ENCODE results near the gene CS. TPM values are rescaled to one million over a fixed set of nuclear protein-coding genes. Genes with fewer than 3 reads are reported as not detected.
"Not testable (repeated sequence)": the region's sequence is repeated elsewhere in the genome, so short reads cannot be mapped to it uniquely, and the experiment has no call there.

CS gene
- total RNA-seq, 1 donor from 2014 or later, result 106 TPM

- ATAC-seq, result no peak
- DNase-seq (ENCODE audit: low spot score), result no peak
- intact Hi-C loops (cut with DNase I), result no loop called here
Measured at GRCh38 chr12:56288705-56289387, 11.3 kb downstream of the CS start.

- DNase-seq (ENCODE audit: low spot score), result no peak
- peak; percentile 68 for ATAC-seq
- intact Hi-C loops (cut with DNase I), result no loop called here
Measured at GRCh38 chr12:56286044-56286830, 13.9 kb downstream of the CS start.

DNA sequence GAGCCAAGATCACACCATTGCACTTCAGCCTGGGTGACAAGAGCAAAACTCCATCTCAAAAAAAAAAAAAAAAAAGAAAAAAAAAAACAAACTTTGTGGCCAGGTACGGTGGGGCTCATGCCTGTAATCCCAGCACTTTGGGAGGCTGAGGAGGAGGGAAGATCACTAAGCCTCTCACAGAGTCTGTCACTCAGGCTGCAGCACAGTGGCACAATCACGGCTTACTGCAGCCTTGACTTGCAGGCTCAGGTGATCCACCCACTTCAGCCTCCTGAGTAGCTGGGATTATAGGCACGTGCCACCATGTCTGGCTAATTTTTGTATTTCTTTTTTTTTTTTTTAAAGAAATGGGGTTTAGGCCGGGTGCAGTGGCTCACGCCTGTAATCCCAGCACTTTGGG, 15.9 kb downstream of the CS start:
- ATAC-seq; DNase-seq (ENCODE audit: low spot score); intact Hi-C loops (cut with DNase I): not testable (repeated sequence)

DNA sequence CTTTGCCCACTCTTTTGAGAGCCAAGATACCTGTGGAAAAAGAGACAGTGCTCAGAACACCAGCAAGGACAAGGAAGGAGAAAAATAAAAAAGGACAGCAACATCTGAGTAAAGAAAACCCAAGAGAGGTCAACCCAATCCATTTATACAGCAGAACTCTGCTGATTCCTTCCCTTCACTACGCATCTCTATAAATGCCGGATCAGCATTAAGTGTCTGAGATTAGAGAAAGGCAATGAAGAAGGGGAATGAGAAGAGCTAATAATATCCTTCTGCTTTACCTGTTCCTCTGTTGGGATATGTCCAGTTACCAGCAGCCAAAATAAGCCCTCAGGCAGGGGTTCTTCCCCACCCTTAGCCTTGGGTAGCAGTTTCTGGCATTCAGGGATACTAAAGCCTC, 17.6 kb downstream of the CS start:
- intact Hi-C loops (cut with DNase I), result no loop called here

DNA sequence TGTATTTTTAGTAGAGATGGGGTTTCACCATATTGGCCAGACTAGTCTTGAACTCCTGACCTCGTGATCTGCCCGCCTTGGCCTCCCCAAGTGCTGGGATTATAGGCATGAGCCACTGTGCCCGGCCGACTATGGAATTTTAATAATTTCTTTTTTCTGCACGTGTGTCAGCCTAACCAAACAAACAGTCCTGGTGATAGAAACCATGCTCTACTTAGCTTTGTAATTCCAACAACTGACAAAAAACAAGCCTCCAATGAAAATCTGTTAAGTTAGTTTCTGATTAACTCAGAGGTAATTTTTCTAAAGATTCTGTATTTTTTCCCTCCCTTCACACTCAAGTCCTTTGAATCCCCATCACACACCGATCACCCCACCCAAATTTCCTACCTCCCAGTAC, 18.1 kb downstream of the CS start:
- DNase-seq (ENCODE audit: low spot score) (no peak), ATAC-seq (no peak)
- intact Hi-C loops (cut with DNase I), result no loop called here

More for the DNA sequence above, 17.6 kb downstream of the CS start:
- no peak for ATAC-seq
- DNase-seq (ENCODE audit: low spot score), result no peak

GRCh38 chr12:56280849-56281248, 19.3 kb downstream of the CS start:
- DNase-seq (ENCODE audit: low spot score), result no peak
- intact Hi-C loops (cut with DNase I), result no loop called here
- no peak for ATAC-seq

- no peak for DNase-seq (ENCODE audit: low spot score)
- intact Hi-C loops (cut with DNase I), result no loop called here
Measured at GRCh38 chr12:56278905-56279304, 21.2 kb downstream of the CS start.

DNA sequence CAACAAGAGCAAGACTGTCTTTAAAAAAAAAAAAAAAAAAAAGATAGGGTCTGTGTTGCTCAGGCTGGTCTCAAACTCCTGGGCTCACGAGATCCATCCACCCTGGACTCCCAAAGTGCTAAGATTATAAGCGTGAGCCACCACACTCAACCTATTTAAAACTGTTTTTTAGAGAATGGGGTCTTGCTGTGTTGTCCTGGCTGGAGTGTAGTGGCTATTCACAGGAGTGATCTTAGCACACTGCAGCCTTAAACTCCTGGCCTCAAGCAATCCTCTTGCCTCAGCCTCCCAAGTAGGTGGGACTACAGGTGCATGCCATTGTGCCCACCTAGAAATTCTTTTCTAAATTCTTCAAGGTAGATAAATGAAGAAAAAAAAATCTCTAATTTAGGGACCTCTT, 25.8 kb downstream of the CS start:
- no peak for DNase-seq (ENCODE audit: low spot score)
- intact Hi-C loops (cut with DNase I), result no loop called here
- ATAC-seq, result no peak

More at GRCh38 chr12:56278905-56279304, 21.2 kb downstream of the CS start:
- no peak for ATAC-seq

- not testable (repeated sequence) for ATAC-seq; DNase-seq (ENCODE audit: low spot score)
Measured at GRCh38 chr12:56272468-56272867, 27.7 kb downstream of the CS start.

GRCh38 chr12:56271031-56271430, 29.1 kb downstream of the CS start:
- ATAC-seq (no peak), DNase-seq (ENCODE audit: low spot score) (no peak)
- intact Hi-C loops (cut with DNase I), result no loop called here

More at GRCh38 chr12:56272468-56272867, 27.7 kb downstream of the CS start:
- intact Hi-C loops (cut with DNase I), result not testable (repeated sequence)

DNA sequence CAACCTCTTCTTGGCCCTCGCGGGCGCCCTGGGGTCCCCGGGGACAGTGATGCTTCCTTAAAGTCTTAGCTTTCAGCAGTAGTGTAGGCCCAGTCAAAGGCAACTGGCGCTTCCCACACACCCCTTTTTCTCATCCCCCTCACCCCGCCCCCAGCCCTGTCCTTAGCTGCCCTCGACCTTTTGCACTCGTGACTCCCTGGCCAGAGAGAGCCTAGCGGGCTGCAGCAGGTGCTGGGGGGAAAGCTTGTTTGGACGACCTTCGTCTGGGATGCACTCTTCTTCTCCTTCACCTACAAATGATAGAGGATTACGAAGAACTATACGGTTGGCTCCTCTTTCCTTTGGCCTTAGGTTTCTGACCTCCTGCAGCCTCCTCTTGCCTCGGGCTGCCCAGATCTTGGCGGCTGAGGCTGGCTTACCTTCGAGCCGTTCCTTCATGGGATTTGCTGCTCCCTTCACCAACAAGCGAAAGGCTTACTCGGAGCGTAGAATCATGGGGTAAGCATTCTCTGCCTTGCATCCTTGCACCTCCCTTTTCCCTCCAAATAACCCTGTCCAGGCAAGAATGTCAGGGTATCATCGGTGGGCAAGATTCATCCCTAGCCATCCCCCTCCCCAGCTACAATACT, 32.6 kb downstream of the CS start:
- ATAC-seq, result peak; percentile 27
- intact Hi-C loops (cut with DNase I), result no loop called here
- peak; percentile 72 for DNase-seq (ENCODE audit: low spot score)

- ATAC-seq (peak; percentile 95), DNase-seq (ENCODE audit: low spot score) (peak; percentile 95)
- intact Hi-C loops (cut with DNase I), result no loop called here
Measured at GRCh38 chr12:56266693-56267442, 33.3 kb downstream of the CS start, which contains the start of gene COQ10A. Gene COQ10A, plus strand, starts transcription at chr12:56266942. Its CDS starts 177 bp downstream, at chr12:56267119.

DNA sequence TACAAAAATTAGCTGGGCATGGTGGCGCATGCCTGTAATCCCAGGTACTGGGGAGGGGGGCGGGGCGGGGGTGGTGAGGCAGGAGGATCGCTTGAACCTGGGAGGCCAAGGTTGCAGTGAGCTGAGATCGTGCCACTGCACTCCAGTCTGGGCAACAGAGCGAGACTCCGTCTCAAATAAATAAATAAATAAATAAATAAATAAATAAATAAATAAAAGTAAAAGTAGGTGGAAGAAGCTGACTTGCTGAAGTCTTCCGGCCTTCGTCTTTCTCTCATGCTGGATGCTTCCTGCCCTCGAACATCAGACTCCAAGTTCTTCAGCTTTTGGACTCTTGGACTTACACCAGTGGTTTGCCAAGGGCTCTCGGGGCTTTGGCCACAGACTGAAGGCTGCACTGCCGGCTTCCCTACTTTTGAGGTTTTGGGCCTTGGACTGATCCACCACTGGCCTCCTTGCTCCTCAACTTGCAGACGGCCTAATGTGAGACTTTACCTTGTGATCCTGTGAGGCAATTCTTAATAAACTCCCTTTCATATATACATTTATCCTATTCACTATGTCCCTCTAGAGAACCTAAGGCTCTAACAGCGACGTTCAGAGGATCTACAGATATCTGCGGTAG, 34.0 kb downstream of the CS start:
- intact Hi-C loops (cut with DNase I); ATAC-seq; DNase-seq (ENCODE audit: low spot score): not testable (repeated sequence)

DNA sequence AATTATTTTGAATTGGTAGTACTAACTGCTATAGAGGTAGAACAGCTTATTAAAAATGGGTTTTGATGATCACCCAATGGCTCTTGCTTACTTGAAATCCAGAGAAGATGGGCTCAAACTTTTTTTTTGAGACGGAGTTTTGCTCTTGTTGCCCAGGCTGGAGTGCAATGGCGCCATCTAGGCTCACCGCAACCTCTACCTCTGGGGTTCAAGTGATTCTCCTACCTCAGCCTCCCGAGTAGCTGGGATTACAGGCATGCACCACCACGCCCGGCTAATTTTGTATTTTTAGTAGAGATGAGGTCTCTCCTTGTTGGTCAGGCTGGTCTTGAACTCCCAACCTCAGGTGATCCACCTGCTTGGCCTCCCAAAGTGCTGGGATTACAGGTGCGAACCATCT, 37.2 kb downstream of the CS start:
- intact Hi-C loops (cut with DNase I); DNase-seq (ENCODE audit: low spot score); ATAC-seq: not testable (repeated sequence)

GRCh38 chr12:56261503-56262232, 38.5 kb downstream of the CS start:
- ATAC-seq (no peak), DNase-seq (ENCODE audit: low spot score) (no peak)
- intact Hi-C loops (cut with DNase I), result no loop called here

GRCh38 chr12:56260921-56261320, 39.2 kb downstream of the CS start:
- intact Hi-C loops (cut with DNase I), result no loop called here
- ATAC-seq, result no peak
- DNase-seq (ENCODE audit: low spot score), result no peak

- no peak for DNase-seq (ENCODE audit: low spot score)
- ATAC-seq, result no peak
- intact Hi-C loops (cut with DNase I), result no loop called here
Measured at GRCh38 chr12:56260380-56260779, 39.8 kb downstream of the CS start.

DNA sequence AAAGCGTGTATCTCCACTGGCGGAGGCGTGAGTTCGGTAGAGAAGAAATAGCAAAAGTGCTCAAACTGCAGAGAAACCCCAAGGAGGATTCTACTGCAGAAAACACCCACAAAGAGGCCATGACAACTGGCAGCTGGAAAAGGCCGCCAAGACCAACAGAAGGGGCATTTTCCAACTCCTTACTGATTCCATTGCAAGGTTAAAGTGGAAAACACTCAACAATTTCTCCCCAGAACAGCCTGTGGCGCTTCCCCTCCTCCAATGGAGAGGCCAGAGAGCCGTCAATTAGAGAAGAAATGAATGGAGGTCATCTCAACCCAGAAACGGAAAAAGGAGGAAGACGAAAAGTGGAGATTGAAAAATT, 41.3 kb downstream of the CS start:
- DNase-seq (ENCODE audit: low spot score) (no peak), ATAC-seq (no peak)
- intact Hi-C loops (cut with DNase I), result no loop called here
